ENCODE results near the gene CAMK2D. TPM values are rescaled to one million over a fixed set of nuclear protein-coding genes. Genes with fewer than 3 reads are reported as not detected.

Gene CAMK2D
- total and polyA plus RNA-seq, 2 donors from 2014 or later = 9.1 to 34.7 TPM

- FAIRE-seq (no peak), DNase-seq (no peak)
- TF ChIP-seq, protein P1, sequence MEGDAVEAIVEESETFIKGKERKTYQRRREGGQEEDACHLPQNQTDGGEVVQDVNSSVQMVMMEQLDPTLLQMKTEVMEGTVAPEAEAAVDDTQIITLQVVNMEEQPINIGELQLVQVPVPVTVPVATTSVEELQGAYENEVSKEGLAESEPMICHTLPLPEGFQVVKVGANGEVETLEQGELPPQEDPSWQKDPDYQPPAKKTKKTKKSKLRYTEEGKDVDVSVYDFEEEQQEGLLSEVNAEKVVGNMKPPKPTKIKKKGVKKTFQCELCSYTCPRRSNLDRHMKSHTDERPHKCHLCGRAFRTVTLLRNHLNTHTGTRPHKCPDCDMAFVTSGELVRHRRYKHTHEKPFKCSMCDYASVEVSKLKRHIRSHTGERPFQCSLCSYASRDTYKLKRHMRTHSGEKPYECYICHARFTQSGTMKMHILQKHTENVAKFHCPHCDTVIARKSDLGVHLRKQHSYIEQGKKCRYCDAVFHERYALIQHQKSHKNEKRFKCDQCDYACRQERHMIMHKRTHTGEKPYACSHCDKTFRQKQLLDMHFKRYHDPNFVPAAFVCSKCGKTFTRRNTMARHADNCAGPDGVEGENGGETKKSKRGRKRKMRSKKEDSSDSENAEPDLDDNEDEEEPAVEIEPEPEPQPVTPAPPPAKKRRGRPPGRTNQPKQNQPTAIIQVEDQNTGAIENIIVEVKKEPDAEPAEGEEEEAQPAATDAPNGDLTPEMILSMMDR (IDR thresholded peaks at IDR 0.05; ENCODE audit: borderline replicate concordance, extremely low read depth, insufficient read depth) = no peak
- Histone ChIP-seq H3K9ac (ENCODE audit: low read length in 3 of 3) (no peak overlapping the region), H3K36me3 (ENCODE audit: control insufficient read depth in 2 of 3, insufficient read depth in 3 of 3, low read length in 3 of 3) (no peaks in the 10 kb centered on the region), H3K9me3 (ENCODE audit: control insufficient read depth in 2 of 3, insufficient read depth in 1 of 3, low read length in 3 of 3) (no peaks in the 10 kb centered on the region), H3K27ac (ENCODE audit: low read depth in 2 of 2, low read length in 2 of 2) (no peak overlapping the region), H3K4me3 (ENCODE audit: low read length in 3 of 3) (no peak overlapping the region), H3K27me3 (ENCODE audit: control insufficient read depth, insufficient read depth, low read length) (no peaks in the 10 kb centered on the region), H3K4me1 (ENCODE audit: control insufficient read depth in 2 of 3, insufficient read depth in 2 of 3, low read depth in 1 of 3, low read length in 3 of 3) (no peaks in the 10 kb centered on the region)
- intact Hi-C loops (cut with DNase I) = no loop called here
These were observed 124.7 kb downstream of the CAMK2D start for GRCh38 chr4:113636877-113637276.

- intact Hi-C loops (cut with DNase I) = no loop called here
These were observed 125.1 kb downstream of the CAMK2D start for GRCh38 chr4:113636438-113636818.

GRCh38 chr4:113635739-113636437, 125.7 kb downstream of the CAMK2D start:
- Histone ChIP-seq H3K36me3 (ENCODE audit: control insufficient read depth in 2 of 3, insufficient read depth in 3 of 3, low read length in 3 of 3) (no peaks in the 10 kb centered on the region), H3K9me3 (ENCODE audit: control insufficient read depth in 2 of 3, insufficient read depth in 1 of 3, low read length in 3 of 3) (no peaks in the 10 kb centered on the region), H3K27me3 (ENCODE audit: control insufficient read depth, insufficient read depth, low read length) (no peaks in the 10 kb centered on the region), H3K4me1 (ENCODE audit: control insufficient read depth in 2 of 3, insufficient read depth in 2 of 3, low read depth in 1 of 3, low read length in 3 of 3) (no peaks in the 10 kb centered on the region), H3K4me3 (ENCODE audit: low read length in 3 of 3) (no peak overlapping the region), H3K27ac (ENCODE audit: low read depth in 2 of 2, low read length in 2 of 2) (no peak overlapping the region), H3K9ac (ENCODE audit: low read length in 3 of 3) (no peak overlapping the region)
- intact Hi-C loops (cut with DNase I) = no loop called here
- FAIRE-seq (no peak), DNase-seq (no peak)
- TF ChIP-seq, protein P1 (IDR thresholded peaks at IDR 0.05; ENCODE audit: borderline replicate concordance, extremely low read depth, insufficient read depth) = no peak

More at GRCh38 chr4:113636438-113636818, 125.1 kb downstream of the CAMK2D start:
- FAIRE-seq (no peak), DNase-seq (no peak)
- Histone ChIP-seq H3K4me1 (ENCODE audit: control insufficient read depth in 2 of 3, insufficient read depth in 2 of 3, low read depth in 1 of 3, low read length in 3 of 3) (no peaks in the 10 kb centered on the region), H3K27me3 (ENCODE audit: control insufficient read depth, insufficient read depth, low read length) (no peaks in the 10 kb centered on the region), H3K9ac (ENCODE audit: low read length in 3 of 3) (no peak overlapping the region), H3K27ac (ENCODE audit: low read depth in 2 of 2, low read length in 2 of 2) (no peak overlapping the region), H3K36me3 (ENCODE audit: control insufficient read depth in 2 of 3, insufficient read depth in 3 of 3, low read length in 3 of 3) (no peaks in the 10 kb centered on the region), H3K4me3 (ENCODE audit: low read length in 3 of 3) (no peak overlapping the region), H3K9me3 (ENCODE audit: control insufficient read depth in 2 of 3, insufficient read depth in 1 of 3, low read length in 3 of 3) (no peaks in the 10 kb centered on the region)
- TF ChIP-seq, protein P1 (IDR thresholded peaks at IDR 0.05; ENCODE audit: borderline replicate concordance, extremely low read depth, insufficient read depth) = no peak
